ENCODE data around the gene NSUN5.
"Not testable (repeated sequence)": the region's sequence is repeated elsewhere in the genome, so short reads cannot be mapped to it uniquely, and the experiment has no call there.

NSUN5 gene

GRCh38 chr7:73313521-73313906 is 4.9 kb upstream of the NSUN5 start:
- Histone ChIP-seq H3K4me1 (ENCODE audit: control insufficient read depth, insufficient read depth, low read length) (no peaks in the 10 kb centered on the region), H3K27ac (ENCODE audit: insufficient read depth, low read depth, low read length, poor library complexity, severe bottlenecking) (no peak overlapping the region), H3K4me3 (ENCODE audit: insufficient read depth, low read depth, low read length) (no peak overlapping the region), H3K36me3 (ENCODE audit: control insufficient read depth, insufficient read depth, low read length) (no peaks in the 10 kb centered on the region), H3K27me3 (ENCODE audit: control insufficient read depth, insufficient read depth, low read length, poor library complexity, severe bottlenecking) (no peaks in the 10 kb centered on the region), H3K9me3 (ENCODE audit: control insufficient read depth, low read length) (no peaks in the 10 kb centered on the region)
- WGBS, 2 experiments, result 83 to 89% methylated on average over 4 of the region's 4 CpGs

- Histone ChIP-seq H3K4me1 (ENCODE audit: control insufficient read depth, insufficient read depth, low read length) (no peaks in the 10 kb centered on the region), H3K27me3 (ENCODE audit: control insufficient read depth, insufficient read depth, low read length, poor library complexity, severe bottlenecking) (no peaks in the 10 kb centered on the region), H3K4me3 (ENCODE audit: insufficient read depth, low read depth, low read length) (no peak overlapping the region), H3K9me3 (ENCODE audit: control insufficient read depth, low read length) (no peaks in the 10 kb centered on the region), H3K36me3 (ENCODE audit: control insufficient read depth, insufficient read depth, low read length) (no peaks in the 10 kb centered on the region), H3K27ac (ENCODE audit: insufficient read depth, low read depth, low read length, poor library complexity, severe bottlenecking) (no peak overlapping the region)
- 95% methylated on average over 48 of the region's 48 CpGs for WGBS, 2 experiments
Observed at GRCh38 chr7:73312831-73313520, 4.3 kb upstream of the NSUN5 start.

- not testable (repeated sequence) for H3K9me3 ChIP-seq (ENCODE audit: control insufficient read depth, low read length); H3K27ac ChIP-seq (ENCODE audit: insufficient read depth, low read depth, low read length, poor library complexity, severe bottlenecking); H3K4me1 ChIP-seq (ENCODE audit: control insufficient read depth, insufficient read depth, low read length); H3K36me3 ChIP-seq (ENCODE audit: control insufficient read depth, insufficient read depth, low read length); H3K27me3 ChIP-seq (ENCODE audit: control insufficient read depth, insufficient read depth, low read length, poor library complexity, severe bottlenecking); H3K4me3 ChIP-seq (ENCODE audit: insufficient read depth, low read depth, low read length)
- 91 to 93% methylated on average over 7 of the region's 7 CpGs for WGBS, 2 experiments
Observed at GRCh38 chr7:73311421-73311820, 2.8 kb upstream of the NSUN5 start.

GRCh38 chr7:73308074-73308664 is 457 bp downstream of the NSUN5 start:
- WGBS, 2 experiments, result 8% methylated on average over 42 to 43 of the region's 43 CpGs
- Histone ChIP-seq H3K27me3 (ENCODE audit: control insufficient read depth, insufficient read depth, low read length, poor library complexity, severe bottlenecking) (no peaks in the 10 kb centered on the region), H3K36me3 (ENCODE audit: control insufficient read depth, insufficient read depth, low read length) (peaks cover 10% of the 10 kb centered on the region), H3K4me1 (ENCODE audit: control insufficient read depth, insufficient read depth, low read length) (no peaks in the 10 kb centered on the region), H3K4me3 (ENCODE audit: insufficient read depth, low read depth, low read length) (peak overlapping the region; percentile 75), H3K27ac (ENCODE audit: insufficient read depth, low read depth, low read length, poor library complexity, severe bottlenecking) (no peak overlapping the region), H3K9me3 (ENCODE audit: control insufficient read depth, low read length) (no peaks in the 10 kb centered on the region)

GRCh38 chr7:73307436-73307835 is 1.2 kb downstream of the NSUN5 start:
- peak overlapping the region; percentile 75 for H3K4me3 ChIP-seq (ENCODE audit: insufficient read depth, low read depth, low read length)
- no peaks in the 10 kb centered on the region for H3K4me1 ChIP-seq (ENCODE audit: control insufficient read depth, insufficient read depth, low read length)
- H3K9me3 ChIP-seq (ENCODE audit: control insufficient read depth, low read length), result no peaks in the 10 kb centered on the region
- H3K36me3 ChIP-seq (ENCODE audit: control insufficient read depth, insufficient read depth, low read length), result peaks cover 10% of the 10 kb centered on the region
- 96% methylated on average over 13 of the region's 13 CpGs for WGBS, 2 experiments
- H3K27ac ChIP-seq (ENCODE audit: insufficient read depth, low read depth, low read length, poor library complexity, severe bottlenecking), result no peak overlapping the region
- H3K27me3 ChIP-seq (ENCODE audit: control insufficient read depth, insufficient read depth, low read length, poor library complexity, severe bottlenecking), result no peaks in the 10 kb centered on the region

- H3K4me1 ChIP-seq (ENCODE audit: control insufficient read depth, insufficient read depth, low read length); H3K27me3 ChIP-seq (ENCODE audit: control insufficient read depth, insufficient read depth, low read length, poor library complexity, severe bottlenecking); H3K27ac ChIP-seq (ENCODE audit: insufficient read depth, low read depth, low read length, poor library complexity, severe bottlenecking); H3K4me3 ChIP-seq (ENCODE audit: insufficient read depth, low read depth, low read length); H3K9me3 ChIP-seq (ENCODE audit: control insufficient read depth, low read length): not testable (repeated sequence)
- WGBS, 2 experiments, result 95 to 98% methylated on average over 10 of the region's 15 CpGs
- peaks cover 10% of the 10 kb centered on the region for H3K36me3 ChIP-seq (ENCODE audit: control insufficient read depth, insufficient read depth, low read length)
Observed at GRCh38 chr7:73304612-73305387, 3.8 kb downstream of the NSUN5 start.

- Histone ChIP-seq H3K9me3 (ENCODE audit: control insufficient read depth, low read length) (no peaks in the 10 kb centered on the region), H3K4me1 (ENCODE audit: control insufficient read depth, insufficient read depth, low read length) (no peaks in the 10 kb centered on the region), H3K27me3 (ENCODE audit: control insufficient read depth, insufficient read depth, low read length, poor library complexity, severe bottlenecking) (no peaks in the 10 kb centered on the region), H3K36me3 (ENCODE audit: control insufficient read depth, insufficient read depth, low read length) (peaks cover 10% of the 10 kb centered on the region), H3K4me3 (ENCODE audit: insufficient read depth, low read depth, low read length) (no peak overlapping the region), H3K27ac (ENCODE audit: insufficient read depth, low read depth, low read length, poor library complexity, severe bottlenecking) (no peak overlapping the region)
- 96% methylated on average over 14 of the region's 14 CpGs for WGBS, 2 experiments
Observed at GRCh38 chr7:73304071-73304470, 4.6 kb downstream of the NSUN5 start.

GRCh38 chr7:73303546-73303945 is 5.1 kb downstream of the NSUN5 start:
- H3K36me3 ChIP-seq (ENCODE audit: control insufficient read depth, insufficient read depth, low read length), result peaks cover 10% of the 10 kb centered on the region
- no peaks in the 10 kb centered on the region for H3K4me1 ChIP-seq (ENCODE audit: control insufficient read depth, insufficient read depth, low read length)
- H3K27me3 ChIP-seq (ENCODE audit: control insufficient read depth, insufficient read depth, low read length, poor library complexity, severe bottlenecking), result no peaks in the 10 kb centered on the region
- WGBS, 2 experiments, result 93 to 96% methylated on average over 26 of the region's 26 CpGs
- no peaks in the 10 kb centered on the region for H3K9me3 ChIP-seq (ENCODE audit: control insufficient read depth, low read length)
- no peak overlapping the region for H3K27ac ChIP-seq (ENCODE audit: insufficient read depth, low read depth, low read length, poor library complexity, severe bottlenecking)
- H3K4me3 ChIP-seq (ENCODE audit: insufficient read depth, low read depth, low read length), result no peak overlapping the region

GRCh38 chr7:73302846-73303245 is 5.8 kb downstream of the NSUN5 start:
- not testable (repeated sequence) for H3K27me3 ChIP-seq (ENCODE audit: control insufficient read depth, insufficient read depth, low read length, poor library complexity, severe bottlenecking); H3K4me3 ChIP-seq (ENCODE audit: insufficient read depth, low read depth, low read length); H3K4me1 ChIP-seq (ENCODE audit: control insufficient read depth, insufficient read depth, low read length); H3K27ac ChIP-seq (ENCODE audit: insufficient read depth, low read depth, low read length, poor library complexity, severe bottlenecking); H3K9me3 ChIP-seq (ENCODE audit: control insufficient read depth, low read length)
- WGBS, 2 experiments, result 90 to 95% methylated on average over 4 to 5 of the region's 10 CpGs
- H3K36me3 ChIP-seq (ENCODE audit: control insufficient read depth, insufficient read depth, low read length), result peaks cover 10% of the 10 kb centered on the region

GRCh38 chr7:73301108-73301507 is 7.5 kb downstream of the NSUN5 start:
- not testable (repeated sequence) for H3K4me3 ChIP-seq (ENCODE audit: insufficient read depth, low read depth, low read length); H3K36me3 ChIP-seq (ENCODE audit: control insufficient read depth, insufficient read depth, low read length); H3K27me3 ChIP-seq (ENCODE audit: control insufficient read depth, insufficient read depth, low read length, poor library complexity, severe bottlenecking); H3K27ac ChIP-seq (ENCODE audit: insufficient read depth, low read depth, low read length, poor library complexity, severe bottlenecking); H3K4me1 ChIP-seq (ENCODE audit: control insufficient read depth, insufficient read depth, low read length); H3K9me3 ChIP-seq (ENCODE audit: control insufficient read depth, low read length)
- WGBS, 2 experiments, result 90 to 92% methylated on average over 5 to 8 of the region's 14 CpGs

Data from ectodermal cell (in vitro differentiated cells).